Muscle of arm (tissue), 14 donors: Measurements from ENCODE around the gene ONECUT2. TPM values are rescaled to one million over a fixed set of nuclear protein-coding genes. Genes with fewer than 3 reads are reported as not detected.
"Not testable (repeated sequence)": the region's sequence is repeated elsewhere in the genome, so short reads cannot be mapped to it uniquely, and the experiment has no call there.

ENCODE experiments used
- DNase-seq: peaks from one replicate; pipeline ENCODE4 v3.0.0-alpha.2; 2013
- long read RNA-seq, 11 donors: transcript quantifications; one replicate each; lab custom pipeline, GENCODE V29; 2026
- polyA plus RNA-seq, 12 donors: library from polyadenylated mRNA; unstranded; fragments of 120-200 nt; gene quantifications; one replicate each; pipeline ENCODE4 v1.2.1, GENCODE V29; 2013; ENCODE audit not compliant: insufficient read length in 12 of 12

The ONECUT2 gene
- polyA plus RNA-seq, result 1 to 10 TPM in 1 of 12 donors, under 1 TPM in 9, not detected in 2; 0.03 to 1.2 (median 0.13) TPM
- long read RNA-seq, donor 1, result 0 reads
- long read RNA-seq, donor 2, result 0 reads
- long read RNA-seq, donor 3, result 0 reads
- long read RNA-seq, donor 4, result 0 reads
- long read RNA-seq, donor 5, result 0 reads
- long read RNA-seq, donor 6, result 0 reads
- long read RNA-seq, donor 7, result 0 reads
- long read RNA-seq, donor 8, result 0 reads
- long read RNA-seq, donor 9, result 0 reads
- long read RNA-seq, donor 10, result 0 reads
- long read RNA-seq, donor 11, result 0 reads

DNA sequence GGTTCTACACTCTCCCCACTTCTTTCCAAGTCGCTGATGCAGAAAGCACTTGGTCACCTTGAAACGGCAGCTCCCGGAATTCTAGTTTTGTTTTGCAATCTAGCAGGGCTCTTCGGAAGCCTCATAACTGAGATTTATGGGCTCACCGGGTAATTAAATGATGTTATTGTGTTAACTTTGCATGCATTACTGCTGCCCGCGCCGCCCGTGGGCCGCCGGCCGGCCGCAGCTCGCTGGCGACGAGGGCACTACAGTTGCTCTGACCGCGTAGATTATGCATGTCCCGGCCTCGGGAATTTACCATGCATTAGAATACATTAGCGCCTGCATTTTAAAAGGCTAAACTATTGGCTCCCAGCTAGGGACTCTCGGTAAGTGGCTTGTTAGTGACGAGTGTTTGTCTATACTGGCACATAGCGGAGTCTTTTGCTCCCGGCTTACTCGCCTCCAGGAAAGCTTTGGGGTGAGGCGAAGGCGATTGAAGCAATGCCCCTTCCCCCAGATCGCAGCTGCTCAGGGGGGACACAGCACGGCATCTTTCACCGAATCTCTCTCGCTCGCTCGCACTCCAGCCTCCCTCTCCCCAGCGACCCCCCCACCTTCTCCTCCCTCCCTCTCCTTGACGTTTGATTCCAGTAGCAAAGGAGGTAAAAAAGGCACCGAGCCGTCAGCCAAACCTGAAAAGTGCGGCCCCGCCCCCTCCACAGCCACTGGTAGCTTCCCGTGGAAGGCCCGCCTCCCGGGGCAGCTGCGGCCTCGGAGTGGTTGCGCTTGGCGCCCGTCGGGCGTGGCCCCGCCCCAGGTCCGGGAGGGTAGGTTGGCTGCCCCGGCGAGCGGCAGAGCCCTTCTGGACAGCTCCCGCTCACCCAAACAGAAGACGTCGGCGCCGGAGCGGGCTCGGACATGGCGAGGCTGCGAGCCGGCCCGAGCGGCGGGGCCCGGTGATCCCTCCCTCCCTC, at the start of gene ONECUT2:
Gene ONECUT2 (plus strand): TSS at position 839 of the 959 bp plus-strand sequence. CDS start 343 bp downstream, outside the sequence.
- peak; percentile 80 for DNase-seq

DNA sequence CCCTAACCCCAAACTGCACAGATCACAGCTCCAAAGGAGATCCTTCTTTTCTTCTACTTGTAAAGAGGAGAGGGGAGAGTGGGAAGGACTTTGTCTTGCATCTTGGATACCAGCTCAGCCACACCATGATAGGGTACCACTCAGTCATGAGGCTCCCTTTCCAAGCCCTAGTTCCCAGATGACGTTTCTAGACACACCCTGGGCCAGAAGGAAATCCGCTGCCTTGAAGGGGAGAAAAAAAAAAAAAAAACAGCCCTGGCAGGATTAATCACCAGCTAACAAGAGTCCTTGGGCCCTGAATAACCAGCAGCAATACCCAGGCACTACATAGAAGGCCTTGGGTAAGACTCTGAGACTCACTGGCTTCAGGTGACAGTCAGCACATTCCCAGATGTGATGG, 45.9 kb upstream of the ONECUT2 start:
- DNase-seq, result no peak

DNA sequence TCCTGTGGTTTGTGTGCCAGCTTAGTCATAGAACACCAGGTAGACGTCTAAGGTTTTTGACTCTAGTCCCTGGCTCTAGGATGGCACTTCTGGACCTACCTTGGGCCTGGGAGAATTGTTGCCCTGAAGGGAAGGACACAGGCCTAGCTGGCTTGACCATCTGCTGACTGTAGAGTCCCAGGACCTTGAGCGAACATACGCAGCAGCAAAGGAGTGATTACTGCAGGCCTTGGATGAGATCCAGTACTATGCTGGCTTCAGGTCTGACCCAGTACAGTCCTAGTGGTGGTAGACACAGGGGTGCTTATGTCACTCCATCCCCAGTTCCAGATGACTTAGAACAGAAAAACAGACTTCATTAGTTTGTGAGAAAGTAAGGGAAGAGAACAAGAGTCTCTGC, 45.1 kb upstream of the ONECUT2 start:
- DNase-seq, result no peak

DNA sequence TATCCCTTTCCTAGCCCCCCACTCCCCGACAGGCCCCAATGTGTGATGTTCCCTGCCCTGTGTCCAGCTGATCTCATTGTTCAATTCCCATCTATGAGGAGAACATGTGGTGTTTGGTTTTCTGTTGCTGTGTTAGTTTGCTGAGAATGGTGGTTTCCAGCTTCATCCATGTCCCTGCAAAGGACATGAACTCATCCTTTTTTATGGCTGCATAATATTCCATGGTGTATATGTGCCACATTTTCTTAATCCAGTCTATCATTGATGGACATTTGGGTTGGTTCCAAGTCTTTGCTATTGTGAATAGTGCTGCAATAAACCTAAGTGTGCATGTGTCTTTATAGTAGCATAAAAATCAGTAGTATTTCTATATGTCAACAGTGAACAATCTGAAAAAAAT, 40.4 kb upstream of the ONECUT2 start:
- DNase-seq, result not testable (repeated sequence)

GRCh38 chr18:57396831-57397230, 38.3 kb upstream of the ONECUT2 start:
- not testable (repeated sequence) for DNase-seq

GRCh38 chr18:57397440-57398132, 37.6 kb upstream of the ONECUT2 start:
- DNase-seq, result no peak

- DNase-seq, result no peak
Measured at GRCh38 chr18:57404345-57404744, 30.8 kb upstream of the ONECUT2 start.

DNA sequence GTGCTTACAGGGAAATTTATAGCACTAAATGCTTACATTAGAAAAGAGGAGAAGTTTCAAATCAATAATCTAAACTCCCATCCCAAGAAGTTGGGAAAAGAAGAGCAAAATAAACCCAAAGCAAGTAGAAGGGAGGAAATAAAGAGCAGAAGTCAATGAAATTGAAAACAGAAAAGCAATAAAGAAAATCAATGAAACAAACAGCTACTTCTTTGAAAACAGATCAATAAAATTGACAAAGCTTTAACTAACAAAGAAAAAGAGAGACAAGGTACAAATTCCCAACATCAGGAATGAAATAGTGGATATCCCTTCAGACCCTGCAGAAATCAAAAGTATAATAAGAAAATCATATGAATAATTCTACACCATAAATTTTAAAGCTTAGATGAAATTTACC, 25.5 kb upstream of the ONECUT2 start:
- no peak for DNase-seq

- DNase-seq, result no peak
Measured at GRCh38 chr18:57410749-57411148, 24.4 kb upstream of the ONECUT2 start.

DNA sequence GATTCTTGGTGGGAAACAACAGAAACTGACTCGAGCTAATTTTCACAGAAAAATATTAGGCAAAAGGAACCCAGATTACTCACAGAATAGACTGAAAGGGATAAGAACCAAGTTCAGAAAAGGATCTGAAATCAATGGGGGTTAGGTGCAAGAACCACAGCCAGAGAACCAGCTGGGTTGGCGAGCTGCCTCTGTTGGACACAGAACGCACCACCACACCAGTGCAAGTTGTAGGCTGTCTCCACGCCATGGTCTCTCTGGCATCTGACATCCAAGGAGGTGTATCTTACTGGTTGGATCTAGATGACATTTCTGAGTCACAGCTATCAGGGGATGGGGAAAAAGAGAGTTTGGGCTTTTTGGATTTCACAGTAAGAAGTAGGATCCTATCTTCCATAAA, 18.6 kb upstream of the ONECUT2 start:
- no peak for DNase-seq

- DNase-seq, result no peak
Measured at GRCh38 chr18:57422313-57422872, 12.8 kb upstream of the ONECUT2 start.

GRCh38 chr18:57423821-57424220, 11.4 kb upstream of the ONECUT2 start:
- DNase-seq, result no peak

DNA sequence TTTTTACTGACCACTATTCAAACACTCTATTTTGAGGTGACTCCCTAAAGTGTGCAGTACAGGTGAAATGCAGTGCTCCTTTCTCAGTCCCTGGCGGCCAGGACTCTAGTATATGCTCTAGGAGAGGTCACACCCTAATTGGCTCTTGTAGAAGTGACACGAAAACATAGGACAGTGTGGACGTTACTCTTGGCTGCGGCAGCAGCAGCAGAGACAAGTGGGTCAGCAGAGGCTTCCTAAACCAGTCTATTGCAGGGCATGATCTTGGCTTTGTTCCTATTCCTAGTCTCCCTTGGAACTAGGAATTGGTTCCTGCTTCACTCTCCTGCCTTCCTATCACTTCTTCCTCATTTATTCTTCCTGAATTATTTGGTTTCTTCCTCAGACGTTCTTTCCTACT, 10.1 kb upstream of the ONECUT2 start:
- DNase-seq, result no peak

DNA sequence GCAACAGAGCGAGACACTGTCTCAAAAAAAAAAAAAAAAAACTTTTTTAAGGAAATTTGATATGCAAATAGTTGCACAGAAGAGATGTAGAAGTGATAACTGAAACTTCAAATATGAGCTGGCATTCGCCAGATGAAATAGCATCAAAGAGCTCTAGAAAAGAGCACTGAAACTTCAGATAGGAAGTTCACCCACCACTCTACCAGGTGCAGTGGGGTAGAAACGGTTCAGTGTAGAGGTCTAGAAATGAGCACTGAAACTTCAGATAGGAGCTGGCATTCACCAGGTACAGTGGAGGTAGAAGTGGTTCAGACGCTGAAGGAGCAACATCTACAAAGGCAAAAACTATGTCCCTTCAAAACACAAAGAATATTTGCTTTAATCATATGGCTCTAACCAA, 9.0 kb upstream of the ONECUT2 start:
- no peak for DNase-seq

DNA sequence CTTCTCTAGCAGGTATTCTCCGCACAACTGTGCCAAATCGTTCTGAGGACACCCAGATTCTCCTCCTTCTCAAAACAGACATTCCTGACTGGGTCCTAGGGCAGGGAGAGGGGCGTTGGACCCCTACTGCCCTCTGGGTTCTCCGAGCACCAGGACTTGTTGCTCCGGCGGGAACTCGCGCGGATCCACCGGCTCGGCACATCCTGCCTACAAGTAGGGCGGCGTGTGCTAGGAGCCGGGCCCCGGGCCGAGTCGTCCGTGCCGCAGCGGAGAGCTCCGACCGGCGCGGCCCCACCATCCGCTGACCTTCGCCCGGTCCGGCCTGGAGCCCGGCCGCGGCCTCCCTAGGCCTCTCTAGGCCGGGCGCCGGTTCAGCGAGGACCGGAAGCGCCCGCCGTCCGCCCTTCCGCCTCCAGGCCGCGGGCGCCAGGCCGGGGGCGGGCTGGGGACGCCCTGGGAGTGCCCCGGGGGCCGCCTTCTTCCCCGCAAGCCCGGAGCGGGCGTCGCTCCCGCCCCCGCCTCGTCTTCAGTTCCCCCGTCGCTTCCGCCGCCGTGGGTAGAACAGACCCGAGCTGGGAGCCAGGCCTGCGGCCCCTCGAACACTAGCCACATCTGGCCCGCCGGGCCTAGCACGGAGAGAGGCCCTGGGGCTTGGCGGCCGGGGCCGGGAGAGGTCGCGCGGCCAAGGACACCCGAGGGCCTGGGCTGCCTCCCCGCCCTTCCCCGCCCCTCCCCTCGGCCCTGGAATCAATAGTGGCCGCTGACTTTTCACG, 7.6 kb upstream of the ONECUT2 start:
- DNase-seq, result no peak

DNA sequence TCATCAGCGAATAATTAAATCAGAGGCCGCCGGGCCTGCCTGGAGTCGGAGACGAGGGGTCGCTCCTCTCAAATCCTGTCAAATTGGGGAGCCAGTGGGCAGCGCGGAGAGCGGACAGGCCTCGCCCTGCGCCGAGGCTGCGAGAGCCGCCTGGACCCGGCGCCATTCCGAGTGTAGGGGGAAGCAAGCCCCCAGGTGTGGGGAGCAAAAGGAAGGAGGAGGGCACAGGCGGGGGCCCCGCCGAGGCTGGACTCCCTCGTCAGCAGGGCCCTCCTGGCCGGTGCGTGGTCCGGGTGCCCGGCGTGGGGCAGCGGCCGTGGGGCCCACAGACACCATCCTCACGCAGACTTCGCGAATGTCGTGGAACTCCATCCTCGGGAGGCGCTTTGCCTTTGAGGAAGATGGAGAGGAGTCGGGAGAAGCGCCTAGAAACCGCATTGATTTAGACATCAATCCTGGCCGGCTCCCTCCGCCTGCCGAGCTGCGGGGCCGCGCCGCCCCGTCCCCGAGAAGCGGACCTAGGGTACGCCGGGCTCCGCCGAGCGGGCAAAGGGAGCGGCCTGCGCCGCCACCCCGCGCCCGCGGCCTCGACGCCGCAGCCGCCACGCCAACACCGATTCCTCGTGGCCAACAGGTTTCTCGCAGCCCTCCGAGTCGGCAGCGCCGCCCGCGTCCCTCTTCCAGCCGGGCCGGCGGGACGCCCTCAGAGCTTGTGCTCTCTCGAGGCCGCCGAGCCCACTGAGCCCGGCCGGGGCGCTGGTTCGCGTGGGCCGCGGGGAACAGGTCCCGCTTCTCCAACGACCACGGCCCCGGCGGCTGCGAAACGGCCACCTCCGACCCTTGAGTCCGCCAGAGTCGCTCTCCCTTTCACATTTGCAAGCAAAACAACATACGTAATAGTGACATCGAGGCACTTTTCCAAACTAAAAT, 6.7 kb upstream of the ONECUT2 start:
- no peak for DNase-seq

DNA sequence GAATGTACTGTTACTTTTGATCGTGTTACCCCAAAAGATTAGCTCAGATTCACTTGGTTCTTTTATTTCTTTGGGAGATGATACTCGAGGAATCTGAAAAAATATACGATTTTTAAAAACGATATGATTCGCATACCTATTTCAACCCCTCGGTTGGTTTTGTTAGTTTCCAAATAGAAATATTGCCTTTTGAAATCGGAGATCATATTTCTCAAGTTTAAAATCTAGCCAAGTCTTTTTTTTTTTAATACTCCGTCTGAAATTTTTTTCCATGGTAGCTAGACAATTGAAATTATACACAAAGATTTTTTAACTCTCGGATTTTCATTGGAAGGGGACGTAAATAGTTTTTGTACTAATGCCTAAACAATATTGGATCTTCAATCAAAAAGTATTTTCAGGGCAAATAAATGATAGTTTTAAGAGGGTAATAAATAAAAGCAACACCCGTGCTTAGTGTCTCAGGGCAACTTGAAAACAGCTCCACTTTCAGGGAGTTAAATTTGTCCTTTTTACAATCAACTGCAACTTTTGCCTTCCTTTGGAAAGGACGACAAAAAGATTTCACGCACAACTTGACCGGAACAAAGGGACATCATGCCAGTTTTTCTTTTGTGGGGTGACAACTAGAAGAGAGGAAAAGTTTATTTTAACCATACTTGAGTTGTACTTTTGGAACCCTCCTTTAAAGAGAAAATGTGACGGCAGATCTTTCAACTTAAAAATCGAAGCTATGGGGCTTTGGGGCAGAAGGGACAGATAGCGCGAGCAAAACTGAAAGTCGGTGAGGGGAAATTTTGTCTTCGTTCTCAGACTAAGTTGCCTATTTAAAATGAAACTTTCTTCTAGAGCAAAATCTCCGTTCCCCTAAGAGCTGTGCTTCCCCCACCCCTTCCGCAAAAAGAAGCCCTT, 5.8 kb upstream of the ONECUT2 start:
- DNase-seq, result no peak

DNA sequence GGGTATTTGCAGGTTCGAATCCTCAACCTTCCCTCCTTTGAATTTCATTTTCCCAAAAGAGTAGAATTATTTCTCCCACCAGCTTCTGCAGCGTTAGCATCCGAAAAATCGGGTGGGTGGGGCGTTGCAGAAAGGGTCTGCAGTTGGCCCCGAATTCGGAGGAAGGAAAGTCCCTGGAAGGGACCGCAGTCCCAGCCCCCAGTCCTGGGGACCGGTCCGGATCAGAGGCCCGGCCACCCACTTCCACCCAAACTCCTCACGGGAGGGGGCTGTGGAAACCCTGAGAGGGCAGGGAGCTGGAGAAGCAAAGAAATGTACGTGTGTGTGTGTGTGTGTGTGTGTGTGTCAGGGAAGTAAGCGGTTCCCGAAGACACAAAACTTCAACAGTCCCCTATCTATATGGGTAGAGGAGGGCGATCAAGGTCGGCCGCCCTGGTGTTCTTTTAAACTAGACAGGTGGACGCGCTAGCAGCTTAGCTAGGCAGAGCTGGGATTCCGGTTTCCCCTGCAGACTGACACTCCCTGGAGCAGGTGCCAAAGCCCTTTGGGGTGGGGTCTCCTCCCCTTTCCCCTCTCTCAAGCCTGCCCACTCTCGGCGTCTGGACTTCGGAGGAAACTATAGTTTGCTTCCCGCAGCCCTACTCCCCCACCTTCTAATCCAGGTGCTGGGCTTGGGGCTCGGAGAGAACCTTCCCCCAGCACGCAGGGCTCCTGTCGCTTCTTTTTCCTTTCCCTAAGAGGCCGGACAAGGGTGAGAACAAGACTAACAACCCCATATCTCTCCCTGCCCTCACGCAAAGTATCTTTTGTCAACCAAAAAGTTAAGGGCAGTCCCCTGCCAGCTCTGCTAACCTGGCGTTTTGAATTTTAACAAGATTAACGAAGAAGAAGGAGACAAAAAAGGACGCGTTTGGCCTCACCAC, 4.8 kb upstream of the ONECUT2 start:
- no peak for DNase-seq
